IPS-18a (cell line): ENCODE data around the gene MRPL34.
A peak's percentile ranks its signal among the peaks of the same experiment; 100 is the strongest.

Source experiments
- H3K27ac ChIP-seq: one replicate; pipeline ENCODE4 v1.5.1; 2013; ENCODE audit warnings: low read length
- H3K27me3 ChIP-seq: one replicate; pipeline ENCODE4 v1.6.1; 2013; ENCODE audit warnings: mild to moderate bottlenecking, low read length; ENCODE audit not compliant: control insufficient read depth, insufficient read depth
- H3K36me3 ChIP-seq: one replicate; pipeline ENCODE4 v1.6.1; 2013; ENCODE audit warnings: low read depth, low read length; ENCODE audit not compliant: control insufficient read depth
- H3K4me1 ChIP-seq: one replicate; pipeline ENCODE4 v1.6.1; 2013; ENCODE audit warnings: low read depth, low read length; ENCODE audit not compliant: control insufficient read depth
- H3K4me3 ChIP-seq: one replicate; pipeline ENCODE4 v1.5.1; 2013; ENCODE audit warnings: low read length
- H3K9ac ChIP-seq: one replicate; pipeline ENCODE4 v1.6.1; 2013; ENCODE audit warnings: mild to moderate bottlenecking, low read length, moderate library complexity
- H3K9me3 ChIP-seq: one replicate; pipeline ENCODE4 v1.6.1; 2013; ENCODE audit warnings: low read depth, low read length; ENCODE audit not compliant: control insufficient read depth

The MRPL34 gene

DNA sequence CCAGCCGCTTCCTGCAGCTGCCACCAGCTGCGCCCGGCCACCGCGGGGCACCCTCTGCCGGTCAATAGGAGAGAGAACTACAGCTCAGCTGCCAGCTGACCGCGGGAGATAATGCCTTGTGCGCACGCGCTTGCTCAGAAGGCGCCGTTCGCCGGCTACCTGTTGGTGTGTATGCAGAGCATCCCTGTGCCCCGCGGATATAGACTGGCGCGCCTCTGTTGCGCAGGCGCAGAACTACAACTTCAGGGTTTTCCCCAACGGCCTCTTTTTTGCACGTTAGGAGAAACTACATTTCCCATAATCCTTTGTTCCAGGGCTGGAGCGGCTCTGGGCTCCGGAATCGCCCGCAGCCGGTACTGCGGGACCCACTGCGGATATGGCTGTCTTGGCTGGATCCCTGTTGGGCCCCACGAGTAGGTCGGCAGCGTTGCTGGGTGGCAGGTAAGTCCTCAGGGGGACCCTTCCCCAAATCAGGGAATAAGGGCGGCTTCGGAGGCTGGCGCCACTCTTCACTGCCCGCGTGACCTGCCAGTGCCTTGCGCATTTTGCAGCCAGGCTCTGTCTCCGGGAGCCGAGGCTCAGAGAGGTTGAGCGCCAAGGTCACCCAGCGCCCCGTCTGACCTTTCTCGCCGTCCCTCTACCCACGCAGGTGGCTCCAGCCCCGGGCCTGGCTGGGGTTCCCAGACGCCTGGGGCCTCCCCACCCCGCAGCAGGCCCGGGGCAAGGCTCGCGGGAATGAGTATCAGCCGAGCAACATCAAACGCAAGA is at the start of gene MRPL34:
MRPL34 (plus strand) TSS at position 356 of the 768 bp plus-strand sequence; CDS start at position 377, 21 bp downstream.
- no peaks in the 10 kb centered on the region for H3K36me3 ChIP-seq
- no peaks in the 10 kb centered on the region for H3K27me3 ChIP-seq
- H3K4me3 ChIP-seq: peak within 1 kb of the TSS; percentile 85
- no peaks in the 10 kb centered on the region for H3K9me3 ChIP-seq
- H3K27ac ChIP-seq: peak within 1 kb of the TSS; percentile 89
- H3K9ac ChIP-seq: peak within 1 kb of the TSS; percentile 89
- peaks cover 18% of the 10 kb centered on the region for H3K4me1 ChIP-seq

DNA sequence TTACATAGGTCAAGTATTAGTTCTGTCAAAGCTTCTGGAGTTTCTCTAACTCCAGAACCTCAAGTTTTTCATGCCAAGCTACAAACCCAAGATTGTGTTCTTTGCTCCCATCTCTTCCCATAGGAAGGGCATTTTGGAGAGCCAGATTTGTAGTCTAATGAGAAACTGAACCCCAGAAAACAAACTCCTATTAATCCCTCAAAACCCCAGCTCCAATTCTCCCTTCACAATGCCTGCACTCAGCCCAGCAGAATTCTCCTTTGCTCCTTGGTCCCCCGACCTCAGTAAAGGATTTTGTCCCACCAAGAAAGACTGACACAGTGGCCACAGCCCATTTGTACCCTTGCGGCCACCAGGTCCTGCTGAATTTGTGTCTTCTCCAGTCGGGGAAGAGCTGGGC is 49.5 kb upstream of the MRPL34 start:
- Histone ChIP-seq H3K9ac (no peak overlapping the region), H3K4me3 (no peak overlapping the region), H3K27me3 (no peaks in the 10 kb centered on the region), H3K4me1 (no peaks in the 10 kb centered on the region), H3K9me3 (peaks cover 3% of the 10 kb centered on the region), H3K27ac (no peak overlapping the region), H3K36me3 (peaks cover 4% of the 10 kb centered on the region)

GRCh38 chr19:17259118-17259780 is 46.4 kb upstream of the MRPL34 start:
- H3K9ac ChIP-seq: no peak overlapping the region
- H3K4me3 ChIP-seq: no peak overlapping the region

DNA sequence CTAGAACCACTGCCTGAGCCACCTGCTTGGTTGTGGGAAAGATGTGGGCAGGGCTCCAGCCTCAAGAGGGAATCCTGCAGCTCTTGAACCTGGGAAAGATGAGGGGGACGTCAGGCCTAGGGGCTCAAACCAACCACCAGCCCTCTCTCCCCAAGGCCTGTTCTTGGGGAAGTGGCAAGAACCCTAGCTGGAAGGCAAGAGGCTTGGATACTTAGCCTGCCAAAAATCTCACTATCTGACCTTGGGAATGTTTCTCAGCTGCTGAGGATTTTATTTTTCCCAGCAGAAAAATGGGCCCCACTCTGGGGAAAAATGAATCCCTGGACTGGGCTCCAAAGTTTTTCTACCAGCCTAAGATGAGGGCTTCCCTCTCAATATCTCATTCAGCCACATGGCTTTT is 45.7 kb upstream of the MRPL34 start:
- no peak overlapping the region for H3K9ac ChIP-seq
- no peak overlapping the region for H3K4me3 ChIP-seq
- H3K27ac ChIP-seq: no peak overlapping the region
- H3K9me3 ChIP-seq: peaks cover 3% of the 10 kb centered on the region
- H3K4me1 ChIP-seq: peaks cover 9% of the 10 kb centered on the region
- H3K36me3 ChIP-seq: peaks cover 4% of the 10 kb centered on the region
- no peaks in the 10 kb centered on the region for H3K27me3 ChIP-seq

More at GRCh38 chr19:17259118-17259780, 46.4 kb upstream of the MRPL34 start:
- Histone ChIP-seq H3K27ac (no peak overlapping the region), H3K9me3 (peaks cover 3% of the 10 kb centered on the region), H3K4me1 (peaks cover 3% of the 10 kb centered on the region), H3K36me3 (peaks cover 4% of the 10 kb centered on the region), H3K27me3 (no peaks in the 10 kb centered on the region)

GRCh38 chr19:17260842-17261325 is 44.8 kb upstream of the MRPL34 start:
- Histone ChIP-seq H3K4me3 (no peak overlapping the region), H3K27ac (no peak overlapping the region)

DNA sequence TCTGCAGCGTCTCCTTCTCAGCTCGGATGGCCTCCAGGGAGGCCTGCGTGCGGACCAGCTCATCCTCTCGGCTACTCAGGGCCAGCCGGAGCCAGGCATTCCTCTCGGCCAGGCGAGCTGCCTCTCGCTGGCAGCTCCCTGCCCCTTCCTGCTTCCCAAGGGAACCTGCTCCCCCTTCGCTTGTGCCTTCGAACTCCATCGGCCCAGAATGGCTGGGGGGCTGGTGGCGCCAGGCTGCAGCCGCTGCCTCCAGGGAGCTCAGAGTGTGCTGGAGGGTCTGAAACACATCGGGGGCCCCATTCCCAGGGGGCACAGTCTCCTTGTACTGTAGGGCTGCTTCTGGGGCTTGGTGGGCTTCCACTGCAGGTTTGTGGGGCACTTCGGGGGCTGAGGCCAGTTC is 43.1 kb upstream of the MRPL34 start:
- H3K27ac ChIP-seq: no peak overlapping the region
- H3K27me3 ChIP-seq: no peaks in the 10 kb centered on the region
- peaks cover 11% of the 10 kb centered on the region for H3K4me1 ChIP-seq
- H3K9ac ChIP-seq: no peak overlapping the region
- no peak overlapping the region for H3K4me3 ChIP-seq
- H3K9me3 ChIP-seq: peaks cover 3% of the 10 kb centered on the region
- H3K36me3 ChIP-seq: peaks cover 4% of the 10 kb centered on the region

More at GRCh38 chr19:17260842-17261325, 44.8 kb upstream of the MRPL34 start:
- Histone ChIP-seq H3K4me1 (peaks cover 11% of the 10 kb centered on the region), H3K36me3 (peaks cover 4% of the 10 kb centered on the region), H3K9me3 (peaks cover 3% of the 10 kb centered on the region), H3K9ac (peak overlapping the region; percentile 45), H3K27me3 (no peaks in the 10 kb centered on the region)

GRCh38 chr19:17263712-17264640 is 41.7 kb upstream of the MRPL34 start:
- Histone ChIP-seq H3K27me3 (no peaks in the 10 kb centered on the region), H3K4me1 (peaks cover 11% of the 10 kb centered on the region), H3K9ac (peak overlapping the region; percentile 16), H3K4me3 (no peak overlapping the region), H3K9me3 (peaks cover 3% of the 10 kb centered on the region), H3K27ac (peak overlapping the region; percentile 80), H3K36me3 (peaks cover 4% of the 10 kb centered on the region)

- peaks cover 1% of the 10 kb centered on the region for H3K9me3 ChIP-seq
- H3K36me3 ChIP-seq: no peaks in the 10 kb centered on the region
- peak within 1 kb of the TSS; percentile 80 for H3K27ac ChIP-seq
- peaks cover 11% of the 10 kb centered on the region for H3K4me1 ChIP-seq
- no peak within 1 kb of the TSS for H3K4me3 ChIP-seq
- peak within 1 kb of the TSS; percentile 16 for H3K9ac ChIP-seq
- H3K27me3 ChIP-seq: no peaks in the 10 kb centered on the region
Observed at GRCh38 chr19:17264641-17264979, 41.1 kb upstream of the MRPL34 start, which contains the start of gene USHBP1. TSS of gene USHBP1 (minus strand) at chr19:17264745. CDS start at chr19:17264299, 446 bp downstream.

GRCh38 chr19:17266026-17266425 is 39.6 kb upstream of the MRPL34 start:
- H3K36me3 ChIP-seq: peaks cover under 1% of the 10 kb centered on the region
- peaks cover 11% of the 10 kb centered on the region for H3K4me1 ChIP-seq
- no peak overlapping the region for H3K27ac ChIP-seq
- H3K9ac ChIP-seq: no peak overlapping the region
- no peaks in the 10 kb centered on the region for H3K9me3 ChIP-seq
- H3K4me3 ChIP-seq: no peak overlapping the region
- no peaks in the 10 kb centered on the region for H3K27me3 ChIP-seq

DNA sequence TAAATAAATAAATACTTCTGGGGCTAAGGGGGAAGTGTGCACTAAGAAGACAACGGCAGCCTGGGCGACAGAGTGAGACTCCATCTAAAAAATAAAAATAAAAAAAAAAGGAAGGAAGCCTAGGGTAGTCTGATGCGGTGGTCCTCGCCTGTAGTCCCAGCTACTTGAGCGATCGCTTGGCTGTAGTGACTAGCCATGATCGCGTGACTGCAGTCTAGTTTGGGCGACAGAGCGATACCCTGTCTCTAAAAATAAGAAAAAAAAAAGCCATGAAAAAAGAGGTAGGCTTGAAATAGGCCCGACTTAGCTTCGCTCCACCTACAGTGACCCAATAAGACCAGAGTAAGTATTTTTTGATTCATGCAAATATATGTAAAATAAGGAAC is 39.1 kb upstream of the MRPL34 start:
- Histone ChIP-seq H3K9ac (no peak overlapping the region), H3K4me3 (no peak overlapping the region), H3K27ac (no peak overlapping the region), H3K27me3 (no peaks in the 10 kb centered on the region), H3K4me1 (peaks cover 11% of the 10 kb centered on the region), H3K9me3 (no peaks in the 10 kb centered on the region), H3K36me3 (peaks cover 6% of the 10 kb centered on the region)
